GM13976 (cell line): Measurements from ENCODE around the gene CDC42EP4.

Source experiments
- DNase-seq: peaks from one replicate; pipeline ENCODE4 v3.0.0; 2012; ENCODE audit warnings: low spot score
- CTCF ChIP-seq: IDR thresholded peaks from 2 replicates; pipeline ENCODE4 v1.5.1; 2012; ENCODE audit warnings: borderline replicate concordance, mild to moderate bottlenecking; ENCODE audit not compliant: insufficient read depth; ENCODE audit errors: extremely low read depth, missing control alignments, control extremely low read depth
- in situ Hi-C: fragments of 300-500 bp; cut with MboI; formaldehyde crosslinking; loops from one replicate; pipeline ENCODE4 v1.12.0; 2022; ENCODE audit warnings: low sequenced_read_pairs, mixed read lengths, inconsistent platforms; ENCODE audit not compliant: unreplicated experiment

Gene CDC42EP4

DNA sequence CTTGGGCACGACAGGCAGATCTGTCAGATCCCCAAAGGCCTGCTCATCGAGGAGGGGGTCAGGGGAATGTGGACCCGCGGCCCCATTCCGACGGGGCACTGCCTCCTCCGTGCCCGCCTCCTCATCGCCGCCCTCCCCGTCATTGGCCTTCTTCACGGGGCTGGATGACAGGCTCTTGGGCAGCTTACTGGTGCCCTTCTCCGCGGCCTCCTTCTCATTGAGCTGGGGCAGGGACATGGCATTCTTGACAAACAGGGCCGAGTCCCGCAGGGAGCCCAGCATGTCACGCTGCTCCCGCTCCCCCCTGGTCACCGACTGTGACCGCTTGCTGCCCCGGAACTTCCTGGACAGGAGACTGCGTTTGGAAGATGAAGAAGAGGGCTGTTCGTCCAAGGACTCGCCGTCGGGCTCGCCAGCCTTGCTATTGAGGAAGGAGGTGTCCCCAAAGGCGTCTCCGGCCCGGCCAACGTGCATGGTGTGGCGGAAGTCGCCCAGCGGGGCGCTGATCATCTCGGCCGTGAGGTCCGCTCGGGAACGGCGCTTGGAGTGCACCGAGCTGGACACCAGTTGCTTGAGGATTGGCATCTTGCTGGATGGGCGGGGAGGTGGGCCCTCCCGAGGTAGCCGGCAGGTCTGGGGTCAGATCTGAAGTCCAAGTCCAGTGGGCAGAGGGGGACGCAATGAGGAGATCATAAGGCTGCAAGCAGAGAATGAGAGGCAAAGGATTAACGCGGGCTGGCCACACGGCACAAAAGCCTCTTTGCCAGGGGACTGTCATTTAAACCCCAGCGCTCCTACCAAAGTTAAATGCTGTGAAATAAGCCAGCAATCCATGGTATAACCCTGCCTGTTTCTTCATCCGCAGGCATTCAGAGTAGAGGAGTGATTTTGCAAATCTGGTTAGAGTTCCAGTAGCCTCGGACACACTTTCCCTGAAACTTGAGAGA, 25.6 kb downstream of the CDC42EP4 start:
- DNase-seq, result no peak
- no peak for TF ChIP-seq CTCF
- in situ Hi-C loops, result no loop called here

- in situ Hi-C loops, result no loop called here
- no peak for TF ChIP-seq CTCF
- no peak for DNase-seq
Observed at GRCh38 chr17:73285603-73285908, 26.2 kb downstream of the CDC42EP4 start.

GRCh38 chr17:73284906-73285602, 26.7 kb downstream of the CDC42EP4 start:
- no peak for TF ChIP-seq CTCF
- in situ Hi-C loops, result no loop called here
- DNase-seq, result no peak

GRCh38 chr17:73284354-73284753, 27.4 kb downstream of the CDC42EP4 start:
- no peak for TF ChIP-seq CTCF
- no peak for DNase-seq
- in situ Hi-C loops, result no loop called here

DNA sequence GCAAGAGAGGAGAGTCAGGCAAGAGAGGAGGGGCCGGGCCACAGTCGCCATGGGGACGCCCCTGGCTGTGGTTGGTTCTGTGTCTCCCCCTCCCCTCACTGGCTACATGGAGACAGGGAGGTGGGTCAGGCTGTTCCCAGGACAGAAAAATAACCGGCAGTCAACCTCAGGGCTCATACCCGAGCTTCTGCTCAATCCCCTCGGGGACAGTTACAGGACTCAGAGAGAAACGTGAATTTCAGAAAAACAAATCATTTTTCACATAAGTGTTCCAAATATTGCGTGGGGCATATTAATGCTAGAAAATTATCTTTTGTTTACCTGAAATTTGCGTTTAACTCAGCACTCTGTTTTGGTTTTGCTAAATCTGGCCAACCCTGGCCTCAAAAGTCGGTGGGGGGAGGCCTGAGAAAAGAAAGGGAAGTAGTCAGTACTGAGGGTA, 27.9 kb downstream of the CDC42EP4 start:
- no peak for TF ChIP-seq CTCF
- DNase-seq, result no peak
- in situ Hi-C loops, result no loop called here

GRCh38 chr17:73283250-73283649, 28.6 kb downstream of the CDC42EP4 start:
- in situ Hi-C loops, result no loop called here
- TF ChIP-seq CTCF, result no peak
- no peak for DNase-seq
